A549 (cell line): ENCODE measurements around the gene ARHGAP31. TPM values are rescaled to one million over a fixed set of nuclear protein-coding genes. Genes with fewer than 3 reads are reported as not detected.
A peak's percentile ranks its signal among the peaks of the same experiment; 100 is the strongest.

Experiments
- ATAC-seq, 2 experiments: fragments of 200-7000 bp in 1 of 2; fragments of >200 bp in 1 of 2; cut with Nextera tagmentation in 1 of 2; cut with Tn5 transposase in 1 of 2; 3 replicates each; pipeline versions ENCODE4 v1.8.0 to v1.9.1; 2018 to 2020; ENCODE audit warnings: mild to moderate bottlenecking in 1 of 2, moderate library complexity in 1 of 2
- CTCF ChIA-PET: fragments of 300-600 bp; sonication (Branson Sonifier 250); formaldehyde crosslinking; extraction: SDS; loops from one replicate; lab custom pipeline; 2021; ENCODE audit warnings: antibody characterized with exemption, inconsistent platforms; lab: Yijun Ruan, JAX
- POLR2A ChIA-PET: fragments of 350-600 bp; formaldehyde crosslinking; extraction: SDS; loops from one replicate; lab custom pipeline; 2021; ENCODE audit warnings: antibody characterized with exemption, inconsistent platforms; lab: Yijun Ruan, JAX
- DNase-seq, 2 experiments: peaks; one replicate each; pipeline versions ENCODE4 v3.0.0 to v3.0.0-alpha.2; 2011 to 2016; ENCODE audit warnings: low read depth in 1 of 2, low spot score in 1 of 2
- FAIRE-seq: peaks from 2 replicates; lab custom pipeline; 2011; peaks lifted over from hg19 to GRCh38; lab: Jason Lieb, UNC
- H3K27ac ChIP-seq, 2 experiments: fragments of >200 bp; sonication (Bioruptor Twin); formaldehyde crosslinking; 3 replicates each; pipeline ENCODE4 v1.5.1; 2016 to 2017
- H3K4me1 ChIP-seq: fragments of >200 bp; sonication (Bioruptor Twin); formaldehyde crosslinking; 3 replicates; pipeline ENCODE4 v1.6.1; 2016
- H3K4me2 ChIP-seq: fragments of >200 bp; sonication (Bioruptor Twin); formaldehyde crosslinking; 3 replicates; pipeline ENCODE4 v1.6.1; 2016
- H3K4me3 ChIP-seq: fragments of >200 bp; sonication (Bioruptor Twin); formaldehyde crosslinking; 3 replicates; pipeline ENCODE4 v1.5.1; 2016
- H3K9me3 ChIP-seq: fragments of >200 bp; sonication (Bioruptor Twin); formaldehyde crosslinking; 3 replicates; pipeline ENCODE4 v1.6.1; 2016
- ESRRA ChIP-seq: fragments of 150-350 bp; IDR thresholded peaks from 2 replicates; pipeline ENCODE4 v1.6.1; 2014; ENCODE audit warnings: mild to moderate bottlenecking, low read length, borderline replicate concordance
- FOSB ChIP-seq: fragments of 250-450 bp; sonication (Bioruptor Pico); IDR thresholded peaks from 2 replicates; pipeline ENCODE4 v1.5.0; 2020; ENCODE audit warnings: mild to moderate bottlenecking, moderate library complexity
- FOSL2 ChIP-seq, 2 experiments: fragments of 450-650 bp in 1 of 2; fragments of >200 bp in 1 of 2; sonication (Bioruptor Twin) in 1 of 2; formaldehyde crosslinking; IDR thresholded peaks; 2 replicates each; pipeline versions ENCODE4 v1.5.0 to v1.6.1; 2016 to 2020; ENCODE audit warnings: mild to moderate bottlenecking in 1 of 2, moderate library complexity in 1 of 2
- HOXA7 ChIP-seq: fragments of 250-450 bp; sonication (Bioruptor Pico); IDR thresholded peaks from 2 replicates; pipeline ENCODE4 v1.5.0; 2020; ENCODE audit warnings: mild to moderate bottlenecking, moderate library complexity
- HOXB13 ChIP-seq: fragments of 250-450 bp; sonication (Bioruptor Pico); IDR thresholded peaks from 2 replicates; pipeline ENCODE4 v1.5.0; 2020; ENCODE audit warnings: low read depth, mild to moderate bottlenecking, moderate library complexity
- HOXB5 ChIP-seq: fragments of 250-450 bp; sonication (Bioruptor Pico); IDR thresholded peaks from 2 replicates; pipeline ENCODE4 v1.5.0; 2020; ENCODE audit warnings: mild to moderate bottlenecking, moderate library complexity
- POLR2A ChIP-seq: IDR thresholded peaks from 2 replicates; pipeline ENCODE4 v1.6.1; 2012; ENCODE audit warnings: mild to moderate bottlenecking, low read length
- RFX5 ChIP-seq: fragments of 450-650 bp; IDR thresholded peaks from 2 replicates; pipeline ENCODE4 v1.7.1; 2014; ENCODE audit warnings: antibody characterized with exemption, mild to moderate bottlenecking, moderate library complexity
- ZC3H11A ChIP-seq: fragments of 450-650 bp; IDR thresholded peaks from 2 replicates; pipeline ENCODE4 v1.6.1; 2014; ENCODE audit warnings: antibody characterized with exemption, mild to moderate bottlenecking
- ZFP36 ChIP-seq: fragments of 450-650 bp; IDR thresholded peaks from 2 replicates; pipeline ENCODE4 v1.6.1; 2014; ENCODE audit warnings: borderline replicate concordance; ENCODE audit not compliant: partially characterized antibody
- ZNF302 ChIP-seq: fragments of 250-450 bp; sonication (Bioruptor Pico); IDR thresholded peaks from 2 replicates; pipeline ENCODE4 v1.9.0; 2021; ENCODE audit warnings: inconsistent platforms, mild to moderate bottlenecking, moderate library complexity
- WGBS: methylation state at CpG from one replicate; pipeline ENCODE4 v1.1.6; 2017; ENCODE audit errors: missing lambda C conversion rate; 5-methylcytosine and 5-hydroxymethylcytosine counted together
- polyA minus RNA-seq: library from RNA; depleted of rRNA, polyadenylated mRNA; stranded (reverse); fragments of >200 nt; gene quantifications from 2 replicates; pipeline ENCODE4 v1.2.3, GENCODE V29; 2011; rRNA and poly(A)+ RNA removed
- polyA plus RNA-seq, 4 experiments: library from polyadenylated mRNA; depleted of rRNA in 3 of 4; stranded (reverse); fragments of >200 nt; fragmentation: RNase III in 1 of 4; extraction: RNeasy Plus Mini Kit Qiagen cat#74134 plus additional on column Dnase treatment in 1 of 4; gene quantifications; 2 replicates in 3 of 4; 3 replicates in 1 of 4; pipeline ENCODE4 v1.2.3, GENCODE V29; 2011 to 2017
- TF ChIP-seq, protein P1 (sequence below): fragments of 450-650 bp; IDR thresholded peaks from 2 replicates; pipeline ENCODE4 v1.6.1; 2014; ENCODE audit warnings: antibody characterized with exemption
- TF ChIP-seq, protein P2 (sequence below): IDR thresholded peaks from 2 replicates; pipeline ENCODE4 v1.6.1; 2012
- TF ChIP-seq, protein P3 (sequence below): fragments of 250-450 bp; sonication (Bioruptor Pico); IDR thresholded peaks from 2 replicates; pipeline ENCODE4 v1.5.0; 2021; ENCODE audit warnings: mild to moderate bottlenecking, moderate library complexity, borderline replicate concordance

Gene ARHGAP31, protein sequence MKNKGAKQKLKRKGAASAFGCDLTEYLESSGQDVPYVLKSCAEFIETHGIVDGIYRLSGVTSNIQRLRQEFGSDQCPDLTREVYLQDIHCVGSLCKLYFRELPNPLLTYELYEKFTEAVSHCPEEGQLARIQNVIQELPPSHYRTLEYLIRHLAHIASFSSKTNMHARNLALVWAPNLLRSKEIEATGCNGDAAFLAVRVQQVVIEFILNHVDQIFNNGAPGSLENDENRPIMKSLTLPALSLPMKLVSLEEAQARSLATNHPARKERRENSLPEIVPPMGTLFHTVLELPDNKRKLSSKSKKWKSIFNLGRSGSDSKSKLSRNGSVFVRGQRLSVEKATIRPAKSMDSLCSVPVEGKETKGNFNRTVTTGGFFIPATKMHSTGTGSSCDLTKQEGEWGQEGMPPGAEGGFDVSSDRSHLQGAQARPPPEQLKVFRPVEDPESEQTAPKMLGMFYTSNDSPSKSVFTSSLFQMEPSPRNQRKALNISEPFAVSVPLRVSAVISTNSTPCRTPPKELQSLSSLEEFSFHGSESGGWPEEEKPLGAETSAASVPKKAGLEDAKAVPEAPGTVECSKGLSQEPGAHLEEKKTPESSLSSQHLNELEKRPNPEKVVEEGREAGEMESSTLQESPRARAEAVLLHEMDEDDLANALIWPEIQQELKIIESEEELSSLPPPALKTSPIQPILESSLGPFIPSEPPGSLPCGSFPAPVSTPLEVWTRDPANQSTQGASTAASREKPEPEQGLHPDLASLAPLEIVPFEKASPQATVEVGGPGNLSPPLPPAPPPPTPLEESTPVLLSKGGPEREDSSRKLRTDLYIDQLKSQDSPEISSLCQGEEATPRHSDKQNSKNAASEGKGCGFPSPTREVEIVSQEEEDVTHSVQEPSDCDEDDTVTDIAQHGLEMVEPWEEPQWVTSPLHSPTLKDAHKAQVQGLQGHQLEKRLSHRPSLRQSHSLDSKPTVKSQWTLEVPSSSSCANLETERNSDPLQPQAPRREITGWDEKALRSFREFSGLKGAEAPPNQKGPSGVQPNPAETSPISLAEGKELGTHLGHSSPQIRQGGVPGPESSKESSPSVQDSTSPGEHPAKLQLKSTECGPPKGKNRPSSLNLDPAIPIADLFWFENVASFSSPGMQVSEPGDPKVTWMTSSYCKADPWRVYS (N-terminal part only)
- polyA plus RNA-seq (2011; rRNA removed) (1.3 and 1.4 TPM in 2 replicates), polyA plus RNA-seq (2017; fragmentation: RNase III; extraction: RNeasy Plus Mini Kit Qiagen cat#74134 plus additional on column Dnase treatment) (0.68 to 0.94 TPM (median 0.93 TPM) in 3 replicates), polyA minus RNA-seq (3.3 and 4.8 TPM in 2 replicates)
- 0.26 and 0.31 TPM in 2 replicates for polyA plus RNA-seq (2012; cell fraction: cytosol; rRNA removed)
- 0.16 and 0.21 TPM in 2 replicates for polyA plus RNA-seq (2012; cell fraction: nucleus; rRNA removed)

DNA sequence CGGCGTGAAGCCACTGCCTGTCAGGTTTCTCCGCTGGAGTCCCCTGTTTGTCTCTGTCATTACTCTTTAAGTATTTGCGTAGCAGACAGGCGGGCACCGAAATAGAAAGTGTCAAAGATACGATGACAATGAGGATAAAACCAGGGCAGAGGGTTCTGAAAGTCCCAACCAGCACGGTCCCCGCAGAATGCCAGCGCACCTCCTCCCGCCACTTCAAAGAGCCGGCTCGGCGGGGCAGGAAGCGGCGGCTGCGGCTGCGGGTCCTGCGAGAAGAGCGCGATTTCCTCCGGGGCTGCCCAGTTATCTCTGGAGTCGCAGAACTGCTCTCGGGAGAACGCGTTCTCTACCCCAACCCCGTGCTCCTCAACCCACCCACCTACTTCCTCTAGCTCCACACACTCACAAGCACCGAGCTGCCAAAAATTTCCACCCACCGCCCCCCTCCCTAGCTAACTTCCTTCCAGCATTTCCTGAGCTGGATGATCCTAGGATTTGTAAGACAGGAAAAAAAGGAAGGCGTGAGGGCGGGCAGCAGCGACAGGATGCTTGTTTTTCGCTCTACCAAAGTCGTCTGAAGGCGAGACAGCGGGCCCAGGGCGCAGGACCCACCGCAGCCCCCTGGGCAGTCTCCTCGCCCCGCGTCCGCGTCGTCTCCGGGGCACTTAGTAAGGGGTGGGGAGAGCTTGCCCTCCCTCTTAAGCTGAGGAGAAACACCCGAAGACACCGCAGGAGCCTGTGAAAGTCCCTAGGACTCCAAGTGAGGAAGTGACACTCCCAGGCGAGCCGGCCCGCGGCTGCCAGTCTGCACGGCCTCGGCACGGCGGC lies at the start of gene ARHGAP31:
Gene ARHGAP31, plus strand, starts transcription at position 513 of the 825 bp plus-strand sequence. CDS start 522 bp downstream, outside the sequence.
- peak within 1 kb of the TSS; percentile 84 for H3K4me2 ChIP-seq
- ATAC-seq (peak; percentile 85 to 86), DNase-seq (peak; percentile 45 to 49), FAIRE-seq (no peak)
- POLR2A ChIA-PET = interaction anchor here (1.4 to 2.8 kb wide), 5 partner anchors 11 to 204 kb away, joined by 4 to 14 read pairs (median 6); partner anchors contain the start of genes B4GALT4, TIMMDC1 and TMEM39A
- peaks cover 14% of the 10 kb centered on the region for H3K4me1 ChIP-seq
- no peaks in the 10 kb centered on the region for H3K9me3 ChIP-seq
- WGBS = under 1% methylated on average over 44 of the region's 55 CpGs
- TF ChIP-seq ZC3H11A (no peak), POLR2A (0 out of 2 replicates have a peak, but pooled peaks have one; percentile 8), HOXB13 (CRISPR knock-in tag) (no peak), ZNF302 (CRISPR knock-in tag) (no peak), FOSL2 (IDR thresholded peaks at IDR 0.05) (no peak), FOSL2 (CRISPR knock-in tag; IDR thresholded peaks at IDR 0.05) (no peak), RFX5 (no peak)
- TF ChIP-seq, protein P1, sequence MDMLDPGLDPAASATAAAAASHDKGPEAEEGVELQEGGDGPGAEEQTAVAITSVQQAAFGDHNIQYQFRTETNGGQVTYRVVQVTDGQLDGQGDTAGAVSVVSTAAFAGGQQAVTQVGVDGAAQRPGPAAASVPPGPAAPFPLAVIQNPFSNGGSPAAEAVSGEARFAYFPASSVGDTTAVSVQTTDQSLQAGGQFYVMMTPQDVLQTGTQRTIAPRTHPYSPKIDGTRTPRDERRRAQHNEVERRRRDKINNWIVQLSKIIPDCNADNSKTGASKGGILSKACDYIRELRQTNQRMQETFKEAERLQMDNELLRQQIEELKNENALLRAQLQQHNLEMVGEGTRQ = no peak
- peak within 1 kb of the TSS; percentile 76 for H3K4me3 ChIP-seq
- H3K27ac ChIP-seq = peak within 1 kb of the TSS; percentile 72 to 88
- CTCF ChIA-PET = interaction anchor here (1.1 to 1.6 kb wide), 4 partner anchors 9 to 53 kb away, joined by 3 to 7 read pairs (median 4); no protein-coding TSS in a partner anchor

DNA sequence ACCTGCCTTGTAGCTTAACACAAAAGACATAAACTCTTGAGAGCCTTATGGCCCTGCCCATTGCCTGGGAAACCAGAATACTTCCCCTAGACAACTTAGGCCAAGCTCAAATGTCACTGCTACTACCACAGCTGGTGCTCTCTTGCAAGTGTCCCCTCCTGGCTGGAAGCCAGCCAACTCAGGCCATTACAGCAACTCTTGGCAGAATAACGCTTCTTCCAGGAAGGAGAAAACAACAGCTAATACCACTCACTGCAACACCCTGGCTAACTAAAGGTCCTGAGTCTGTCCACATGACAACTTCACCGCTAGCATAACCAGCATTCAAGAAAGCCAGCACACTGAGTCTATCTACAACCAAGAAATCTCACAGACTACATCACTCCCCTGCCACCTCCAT lies 48.4 kb upstream of the ARHGAP31 start:
- Histone ChIP-seq H3K4me3 (no peak overlapping the region), H3K4me1 (peaks cover 9% of the 10 kb centered on the region), H3K27ac (no peak overlapping the region), H3K9me3 (no peaks in the 10 kb centered on the region), H3K4me2 (no peak overlapping the region)
- POLR2A ChIA-PET = no interaction called here
- CTCF ChIA-PET = interaction anchor here (1.1 to 8.0 kb wide), 2 partner anchors 362 to 436 kb away, joined by 3 to 41 read pairs; no protein-coding TSS in a partner anchor
- FAIRE-seq = no peak
- WGBS = 98% methylated on average over 2 of the region's 2 CpGs
- no peak for DNase-seq
- TF ChIP-seq FOSB (CRISPR knock-in tag) (no peak), HOXB5 (CRISPR knock-in tag) (no peak), HOXA7 (no peak), ESRRA (no peak), ZFP36 (no peak)
- TF ChIP-seq, protein P2, sequence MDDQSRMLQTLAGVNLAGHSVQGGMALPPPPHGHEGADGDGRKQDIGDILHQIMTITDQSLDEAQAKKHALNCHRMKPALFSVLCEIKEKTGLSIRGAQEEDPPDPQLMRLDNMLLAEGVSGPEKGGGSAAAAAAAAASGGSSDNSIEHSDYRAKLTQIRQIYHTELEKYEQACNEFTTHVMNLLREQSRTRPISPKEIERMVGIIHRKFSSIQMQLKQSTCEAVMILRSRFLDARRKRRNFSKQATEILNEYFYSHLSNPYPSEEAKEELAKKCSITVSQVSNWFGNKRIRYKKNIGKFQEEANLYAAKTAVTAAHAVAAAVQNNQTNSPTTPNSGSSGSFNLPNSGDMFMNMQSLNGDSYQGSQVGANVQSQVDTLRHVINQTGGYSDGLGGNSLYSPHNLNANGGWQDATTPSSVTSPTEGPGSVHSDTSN = no peak
- TF ChIP-seq, protein P3, sequence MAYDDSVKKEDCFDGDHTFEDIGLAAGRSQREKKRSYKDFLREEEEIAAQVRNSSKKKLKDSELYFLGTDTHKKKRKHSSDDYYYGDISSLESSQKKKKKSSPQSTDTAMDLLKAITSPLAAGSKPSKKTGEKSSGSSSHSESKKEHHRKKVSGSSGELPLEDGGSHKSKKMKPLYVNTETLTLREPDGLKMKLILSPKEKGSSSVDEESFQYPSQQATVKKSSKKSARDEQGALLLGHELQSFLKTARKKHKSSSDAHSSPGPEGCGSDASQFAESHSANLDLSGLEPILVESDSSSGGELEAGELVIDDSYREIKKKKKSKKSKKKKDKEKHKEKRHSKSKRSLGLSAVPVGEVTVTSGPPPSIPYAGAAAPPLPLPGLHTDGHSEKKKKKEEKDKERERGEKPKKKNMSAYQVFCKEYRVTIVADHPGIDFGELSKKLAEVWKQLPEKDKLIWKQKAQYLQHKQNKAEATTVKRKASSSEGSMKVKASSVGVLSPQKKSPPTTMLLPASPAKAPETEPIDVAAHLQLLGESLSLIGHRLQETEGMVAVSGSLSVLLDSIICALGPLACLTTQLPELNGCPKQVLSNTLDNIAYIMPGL (CRISPR knock-in tag) = no peak
- ATAC-seq = no peak
